Activated naive CD4-positive, alpha-beta T cell treated with anti-CD3 and anti-CD28 coated beads, Interleukin-2, amount 50 U/mL, for 24 hours (primary cell): ENCODE measurements around the gene PCDHA4.
"Not testable (repeated sequence)": the region's sequence is repeated elsewhere in the genome, so short reads cannot be mapped to it uniquely, and the experiment has no call there.

Source experiments
- H3K27ac Mint-ChIP-seq: one replicate; pipeline ENCODE4 v1.8.0; 2021; ENCODE audit warnings: mild to moderate bottlenecking, mixed read lengths
- H3K27me3 Mint-ChIP-seq: one replicate; pipeline ENCODE4 v1.8.0; 2021; ENCODE audit warnings: mixed read lengths
- H3K36me3 Mint-ChIP-seq: one replicate; pipeline ENCODE4 v1.8.0; 2021; ENCODE audit warnings: mixed read lengths
- H3K4me1 Mint-ChIP-seq: one replicate; pipeline ENCODE4 v1.8.0; 2021; ENCODE audit warnings: mixed read lengths
- H3K4me3 Mint-ChIP-seq: one replicate; pipeline ENCODE4 v1.8.0; 2021; ENCODE audit warnings: mild to moderate bottlenecking, mixed read lengths
- H3K9me3 Mint-ChIP-seq: one replicate; pipeline ENCODE4 v1.8.0; 2021; ENCODE audit warnings: mixed read lengths

The PCDHA4 gene

DNA sequence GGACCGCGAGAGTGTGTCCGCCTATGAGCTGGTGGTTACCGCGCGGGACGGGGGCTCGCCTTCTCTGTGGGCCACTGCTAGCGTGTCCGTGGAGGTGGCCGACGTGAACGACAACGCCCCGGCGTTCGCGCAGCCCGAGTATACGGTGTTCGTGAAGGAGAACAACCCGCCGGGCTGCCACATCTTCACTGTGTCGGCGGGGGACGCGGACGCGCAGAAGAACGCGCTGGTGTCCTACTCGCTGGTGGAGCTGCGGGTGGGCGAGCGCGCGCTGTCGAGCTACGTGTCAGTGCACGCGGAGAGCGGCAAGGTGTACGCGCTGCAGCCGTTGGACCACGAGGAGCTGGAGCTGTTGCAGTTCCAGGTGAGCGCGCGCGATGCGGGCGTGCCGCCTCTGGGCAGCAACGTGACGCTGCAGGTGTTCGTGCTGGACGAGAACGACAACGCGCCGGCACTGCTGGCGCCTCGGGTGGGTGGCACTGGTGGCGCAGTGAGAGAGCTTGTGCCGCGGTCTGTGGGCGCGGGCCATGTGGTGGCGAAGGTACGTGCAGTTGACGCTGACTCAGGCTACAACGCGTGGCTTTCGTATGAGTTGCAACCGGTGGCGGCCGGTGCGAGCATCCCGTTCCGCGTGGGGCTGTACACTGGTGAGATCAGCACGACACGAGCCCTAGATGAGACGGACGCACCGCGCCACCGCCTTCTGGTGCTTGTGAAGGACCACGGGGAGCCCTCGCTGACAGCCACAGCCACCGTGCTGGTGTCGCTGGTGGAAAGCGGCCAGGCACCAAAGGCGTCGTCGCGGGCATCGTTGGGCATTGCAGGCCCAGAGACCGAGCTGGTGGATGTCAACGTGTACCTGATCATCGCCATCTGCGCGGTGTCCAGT is 29.0 kb downstream of the PCDHA4 start:
- Mint-ChIP-seq H3K4me3 (no peak overlapping the region), H3K27me3 (peaks cover 41% of the 10 kb centered on the region), H3K4me1 (no peaks in the 10 kb centered on the region), H3K9me3 (peaks cover 24% of the 10 kb centered on the region), H3K36me3 (peaks cover 16% of the 10 kb centered on the region), H3K27ac (no peak overlapping the region)

- Mint-ChIP-seq H3K4me3 (no peak within 1 kb of the TSS), H3K4me1 (no peaks in the 10 kb centered on the region), H3K27ac (no peak within 1 kb of the TSS), H3K36me3 (peaks cover 6% of the 10 kb centered on the region), H3K9me3 (peaks cover 10% of the 10 kb centered on the region), H3K27me3 (peaks cover 18% of the 10 kb centered on the region)
These were observed 34.4 kb downstream of the PCDHA4 start, which contains the start of gene PCDHA8 for GRCh38 chr5:140840978-140841962. Gene PCDHA8, plus strand, starts transcription at chr5:140841187. Its CDS starts 135 bp downstream, at chr5:140841322.

GRCh38 chr5:140842798-140843733 is 36.2 kb downstream of the PCDHA4 start:
- H3K4me1 Mint-ChIP-seq = no peaks in the 10 kb centered on the region
- peaks cover 7% of the 10 kb centered on the region for H3K36me3 Mint-ChIP-seq
- peaks cover 17% of the 10 kb centered on the region for H3K9me3 Mint-ChIP-seq
- H3K4me3 Mint-ChIP-seq = no peak overlapping the region
- no peak overlapping the region for H3K27ac Mint-ChIP-seq
- H3K27me3 Mint-ChIP-seq = peaks cover 23% of the 10 kb centered on the region

GRCh38 chr5:140848139-140849102 is 41.6 kb downstream of the PCDHA4 start, which contains the start of gene PCDHA9:
Gene PCDHA9, plus strand, starts transcription at chr5:140848382. Its CDS starts 114 bp downstream, at chr5:140848496.
- H3K4me1 Mint-ChIP-seq, H3K9me3 Mint-ChIP-seq, H3K36me3 Mint-ChIP-seq, H3K27ac Mint-ChIP-seq, H3K4me3 Mint-ChIP-seq: not testable (repeated sequence)
- H3K27me3 Mint-ChIP-seq = peaks cover 11% of the 10 kb centered on the region

- H3K9me3 Mint-ChIP-seq, H3K27ac Mint-ChIP-seq, H3K4me3 Mint-ChIP-seq, H3K4me1 Mint-ChIP-seq, H3K27me3 Mint-ChIP-seq, H3K36me3 Mint-ChIP-seq: not testable (repeated sequence)
These were observed 43.2 kb downstream of the PCDHA4 start for GRCh38 chr5:140849831-140850634.

DNA sequence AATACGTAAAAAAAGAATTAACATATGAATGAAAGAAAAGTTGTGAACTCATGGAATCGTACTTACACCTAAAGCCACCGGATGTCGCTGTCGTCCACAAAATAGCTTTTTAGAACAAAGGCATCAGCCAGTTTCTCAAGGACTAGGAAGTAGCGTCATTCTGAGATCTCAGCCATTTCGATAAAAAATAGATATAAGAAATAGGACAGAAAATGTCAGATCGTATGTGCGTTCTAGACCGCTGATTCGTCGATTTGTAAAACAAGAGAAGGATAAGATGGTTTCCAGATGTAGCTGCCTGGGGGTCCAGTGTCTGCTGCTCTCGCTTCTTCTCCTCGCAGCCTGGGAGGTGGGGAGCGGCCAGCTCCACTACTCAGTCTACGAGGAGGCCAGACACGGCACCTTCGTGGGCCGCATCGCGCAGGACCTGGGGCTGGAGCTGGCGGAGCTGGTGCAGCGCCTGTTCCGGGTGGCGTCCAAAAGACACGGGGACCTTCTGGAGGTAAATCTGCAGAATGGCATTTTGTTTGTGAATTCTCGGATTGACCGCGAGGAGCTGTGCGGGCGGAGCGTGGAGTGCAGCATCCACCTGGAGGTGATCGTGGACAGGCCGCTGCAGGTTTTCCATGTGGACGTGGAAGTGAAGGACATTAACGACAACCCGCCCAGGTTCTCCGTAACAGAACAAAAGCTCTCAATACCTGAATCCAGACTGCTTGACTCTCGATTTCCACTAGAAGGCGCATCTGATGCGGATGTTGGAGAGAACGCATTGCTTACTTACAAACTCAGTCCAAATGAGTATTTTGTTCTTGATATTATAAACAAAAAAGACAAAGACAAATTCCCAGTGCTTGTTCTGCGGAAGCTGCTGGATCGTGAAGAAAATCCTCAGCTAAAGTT is 49.2 kb downstream of the PCDHA4 start, which contains the start of gene PCDHA10:
TSS of gene PCDHA10 (plus strand) at position 126 of the 903 bp plus-strand sequence. CDS start at position 278, 152 bp downstream.
- H3K9me3 Mint-ChIP-seq = peaks cover 5% of the 10 kb centered on the region

GRCh38 chr5:140857177-140857986 is 50.5 kb downstream of the PCDHA4 start:
- Mint-ChIP-seq H3K27me3 (peaks cover 13% of the 10 kb centered on the region), H3K36me3 (peaks cover 2% of the 10 kb centered on the region), H3K9me3 (peaks cover 5% of the 10 kb centered on the region), H3K4me3 (no peak overlapping the region), H3K27ac (no peak overlapping the region), H3K4me1 (no peaks in the 10 kb centered on the region)

More for the DNA sequence above, 49.2 kb downstream of the PCDHA4 start, which contains the start of gene PCDHA10:
- H3K4me1 Mint-ChIP-seq = no peaks in the 10 kb centered on the region
- H3K27me3 Mint-ChIP-seq = peaks cover 9% of the 10 kb centered on the region
- H3K36me3 Mint-ChIP-seq = no peaks in the 10 kb centered on the region
- no peak within 1 kb of the TSS for H3K27ac Mint-ChIP-seq
- no peak within 1 kb of the TSS for H3K4me3 Mint-ChIP-seq

- H3K36me3 Mint-ChIP-seq = peaks cover 2% of the 10 kb centered on the region
- H3K27ac Mint-ChIP-seq = no peak overlapping the region
- H3K4me3 Mint-ChIP-seq = no peak overlapping the region
- H3K9me3 Mint-ChIP-seq = peaks cover 5% of the 10 kb centered on the region
- H3K27me3 Mint-ChIP-seq = peaks cover 12% of the 10 kb centered on the region
- H3K4me1 Mint-ChIP-seq = no peaks in the 10 kb centered on the region
These were observed 51.0 kb downstream of the PCDHA4 start for GRCh38 chr5:140857987-140858240.

DNA sequence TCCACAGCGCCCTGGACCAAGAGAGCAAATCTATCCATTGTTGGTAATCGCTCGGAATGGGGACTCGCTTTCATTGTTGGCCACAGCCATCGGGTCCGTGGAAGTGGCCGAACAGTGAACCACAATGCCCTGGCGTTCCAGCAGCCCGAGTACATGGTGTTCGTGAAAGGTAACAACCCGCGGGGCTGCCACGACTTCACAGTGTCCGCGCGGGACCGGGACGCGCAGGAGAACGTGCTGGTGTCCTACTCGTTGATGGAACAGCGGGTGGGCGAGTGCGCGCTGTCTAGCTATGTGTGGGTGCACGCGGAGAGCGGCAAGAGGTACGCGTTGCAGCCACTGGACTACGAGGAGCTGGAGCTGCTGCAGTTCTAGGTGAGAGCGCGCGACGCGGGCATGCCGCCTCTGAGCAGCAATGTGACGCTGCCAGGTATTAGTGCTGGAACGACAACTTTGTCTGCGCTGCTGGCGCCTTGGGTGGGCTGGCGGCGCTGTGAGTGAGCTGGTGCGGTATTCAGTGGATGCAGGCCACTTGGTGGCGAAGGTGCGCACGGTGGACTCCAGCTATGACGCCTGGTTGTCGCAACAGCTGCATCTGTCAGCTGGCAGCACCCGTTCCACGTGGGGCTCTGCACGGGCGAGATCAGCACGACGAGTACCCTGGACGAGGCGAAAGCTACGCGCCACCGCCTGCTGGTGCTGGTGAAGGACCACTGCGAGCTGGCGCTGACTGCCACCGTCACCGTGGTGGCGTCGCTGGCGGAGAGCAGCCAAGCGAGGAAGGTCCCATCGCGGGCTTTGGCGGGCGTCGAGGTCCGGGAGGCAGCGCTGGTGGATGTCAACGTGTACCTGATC is 55.8 kb downstream of the PCDHA4 start:
- Mint-ChIP-seq H3K27ac (no peak overlapping the region), H3K27me3 (peaks cover 19% of the 10 kb centered on the region), H3K36me3 (peaks cover 2% of the 10 kb centered on the region), H3K4me1 (no peaks in the 10 kb centered on the region), H3K9me3 (peaks cover 6% of the 10 kb centered on the region), H3K4me3 (no peak overlapping the region)
